ENCODE results near the gene NIP7.

Gene NIP7

DNA sequence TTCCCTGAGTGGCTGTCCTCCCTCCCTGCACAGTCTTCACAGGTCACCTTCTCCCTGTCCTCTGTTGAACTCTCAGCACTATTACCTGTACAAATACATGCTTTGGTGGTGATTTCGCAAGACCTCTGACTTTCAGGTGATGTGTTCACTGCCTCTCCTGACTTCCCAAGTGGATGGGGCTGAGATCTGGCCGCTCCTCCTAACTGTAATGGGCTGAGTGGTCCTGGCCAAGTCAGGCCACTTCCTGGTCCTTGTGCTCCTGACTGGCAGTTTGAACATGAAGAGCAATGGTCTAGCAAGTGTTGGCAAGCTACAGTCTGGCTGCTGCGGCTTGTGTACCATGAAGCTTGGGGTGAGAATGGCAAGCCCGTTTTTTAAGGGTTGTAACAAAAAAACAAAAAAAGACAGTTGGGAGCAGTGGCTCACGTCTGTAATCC lies 23.7 kb downstream of the NIP7 start:
- TF ChIP-seq, protein P1, sequence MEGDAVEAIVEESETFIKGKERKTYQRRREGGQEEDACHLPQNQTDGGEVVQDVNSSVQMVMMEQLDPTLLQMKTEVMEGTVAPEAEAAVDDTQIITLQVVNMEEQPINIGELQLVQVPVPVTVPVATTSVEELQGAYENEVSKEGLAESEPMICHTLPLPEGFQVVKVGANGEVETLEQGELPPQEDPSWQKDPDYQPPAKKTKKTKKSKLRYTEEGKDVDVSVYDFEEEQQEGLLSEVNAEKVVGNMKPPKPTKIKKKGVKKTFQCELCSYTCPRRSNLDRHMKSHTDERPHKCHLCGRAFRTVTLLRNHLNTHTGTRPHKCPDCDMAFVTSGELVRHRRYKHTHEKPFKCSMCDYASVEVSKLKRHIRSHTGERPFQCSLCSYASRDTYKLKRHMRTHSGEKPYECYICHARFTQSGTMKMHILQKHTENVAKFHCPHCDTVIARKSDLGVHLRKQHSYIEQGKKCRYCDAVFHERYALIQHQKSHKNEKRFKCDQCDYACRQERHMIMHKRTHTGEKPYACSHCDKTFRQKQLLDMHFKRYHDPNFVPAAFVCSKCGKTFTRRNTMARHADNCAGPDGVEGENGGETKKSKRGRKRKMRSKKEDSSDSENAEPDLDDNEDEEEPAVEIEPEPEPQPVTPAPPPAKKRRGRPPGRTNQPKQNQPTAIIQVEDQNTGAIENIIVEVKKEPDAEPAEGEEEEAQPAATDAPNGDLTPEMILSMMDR (IDR thresholded peaks at IDR 0.05; ENCODE audit: insufficient read depth, low read depth, low read length, missing control alignments) = no peak
- no peak for DNase-seq (ENCODE audit: low read depth)
- H3K4me3 ChIP-seq (ENCODE audit: low read depth, low read length) = no peak overlapping the region

DNA sequence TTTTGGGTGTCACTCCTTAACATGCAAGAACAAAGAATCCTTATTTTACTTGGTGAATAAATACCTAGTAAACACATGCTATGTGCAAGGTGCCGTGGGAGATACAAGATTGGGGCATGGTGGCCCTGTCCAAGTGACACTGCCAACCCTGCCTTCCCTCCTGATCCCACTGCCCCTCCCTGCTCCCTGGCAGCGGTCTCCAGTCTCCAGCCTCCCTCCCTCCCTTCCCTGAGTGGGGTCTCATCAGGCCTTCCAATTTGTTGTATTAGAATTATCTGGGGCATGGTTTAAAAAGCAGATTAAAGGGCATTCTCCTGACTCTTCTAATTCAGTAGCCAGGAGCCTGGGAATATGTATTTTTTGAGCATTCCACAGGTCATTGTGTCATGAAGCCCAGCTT lies 24.5 kb downstream of the NIP7 start:
- TF ChIP-seq, protein P1 (IDR thresholded peaks at IDR 0.05; ENCODE audit: insufficient read depth, low read depth, low read length, missing control alignments) = no peak
- H3K4me3 ChIP-seq (ENCODE audit: low read depth, low read length) = no peak overlapping the region
- no peak for DNase-seq (ENCODE audit: low read depth)

DNA sequence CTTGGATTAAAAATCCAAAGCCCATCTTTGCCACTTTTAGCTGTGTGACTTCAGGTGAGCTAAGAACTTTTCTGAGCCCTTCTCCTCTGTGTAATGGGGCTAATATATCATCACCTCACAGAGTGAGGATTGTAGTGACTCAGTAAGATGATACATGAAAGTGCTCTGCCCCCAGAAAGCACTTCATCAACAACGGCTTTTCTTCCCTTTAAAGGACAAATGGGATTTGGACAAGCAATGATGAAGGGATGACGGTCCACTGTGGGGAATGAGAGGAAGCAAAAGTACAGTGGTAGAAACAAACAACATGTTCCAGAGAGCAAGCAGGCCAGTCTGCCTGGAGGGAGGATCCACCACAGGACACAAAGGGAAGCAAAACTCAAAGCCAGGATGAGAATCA lies 26.3 kb downstream of the NIP7 start:
- no peak overlapping the region for H3K4me3 ChIP-seq (ENCODE audit: low read depth, low read length)
- no peak for DNase-seq (ENCODE audit: low read depth)
- TF ChIP-seq, protein P1 (IDR thresholded peaks at IDR 0.05; ENCODE audit: insufficient read depth, low read depth, low read length, missing control alignments) = no peak

- H3K4me3 ChIP-seq (ENCODE audit: low read depth, low read length) = no peak overlapping the region
- TF ChIP-seq, protein P1 (IDR thresholded peaks at IDR 0.05; ENCODE audit: insufficient read depth, low read depth, low read length, missing control alignments) = no peak
- DNase-seq (ENCODE audit: low read depth) = no peak
Measured at GRCh38 chr16:69366431-69366830, 26.9 kb downstream of the NIP7 start.

- H3K4me3 ChIP-seq (ENCODE audit: low read depth, low read length) = no peak overlapping the region
- no peak for DNase-seq (ENCODE audit: low read depth)
- TF ChIP-seq, protein P1 (IDR thresholded peaks at IDR 0.05; ENCODE audit: insufficient read depth, low read depth, low read length, missing control alignments) = no peak
Measured at GRCh38 chr16:69367980-69368379, 28.4 kb downstream of the NIP7 start.

GRCh38 chr16:69368866-69369265 lies 29.3 kb downstream of the NIP7 start:
- no peak overlapping the region for H3K4me3 ChIP-seq (ENCODE audit: low read depth, low read length)
- no peak for DNase-seq (ENCODE audit: low read depth)
- TF ChIP-seq, protein P1 (IDR thresholded peaks at IDR 0.05; ENCODE audit: insufficient read depth, low read depth, low read length, missing control alignments) = no peak

DNA sequence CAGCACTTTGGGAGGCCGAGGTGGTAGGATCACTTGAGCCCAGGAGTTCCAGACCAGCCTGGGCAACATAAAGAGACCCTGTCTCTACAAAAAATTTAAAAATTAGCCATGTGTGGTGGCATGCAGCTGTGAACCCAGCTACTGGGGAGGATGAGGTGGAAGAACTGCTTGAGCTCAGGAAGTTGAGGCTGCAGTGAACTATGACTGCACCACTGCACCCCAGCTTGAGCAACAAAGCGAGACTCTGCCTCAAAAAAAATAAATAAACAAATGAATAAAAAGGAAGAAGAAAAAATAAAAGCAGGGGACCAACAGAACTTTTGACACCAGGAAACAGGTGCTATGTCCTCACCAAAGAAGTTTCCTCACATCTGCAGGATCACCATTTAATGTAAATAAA lies 32.0 kb downstream of the NIP7 start:
- TF ChIP-seq, protein P1 (IDR thresholded peaks at IDR 0.05; ENCODE audit: insufficient read depth, low read depth, low read length, missing control alignments) = no peak
- peak; percentile 26 for DNase-seq (ENCODE audit: low read depth)
- no peak overlapping the region for H3K4me3 ChIP-seq (ENCODE audit: low read depth, low read length)
